Measurements from ENCODE around the gene SH3BGRL2.

DNA sequence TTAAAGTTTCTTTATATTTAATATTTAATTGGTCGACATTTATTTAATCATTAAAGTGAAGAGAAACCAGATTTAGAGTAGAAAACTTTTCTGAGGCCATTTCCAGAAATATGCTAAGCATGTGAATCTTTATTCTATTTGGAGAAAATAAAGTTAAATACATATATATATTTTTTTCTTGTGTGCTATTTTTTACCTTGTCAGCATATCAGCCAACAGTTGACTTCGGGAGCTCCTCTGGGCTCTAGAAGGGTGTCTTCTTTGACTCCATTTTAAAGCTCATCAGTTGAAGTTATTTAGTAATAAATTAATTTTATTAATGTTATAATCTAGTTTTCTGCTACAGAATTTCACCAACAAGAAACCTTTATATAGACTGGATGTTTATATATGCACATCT lies 73.1 kb downstream of the SH3BGRL2 start:
- TF ChIP-seq, protein P1, sequence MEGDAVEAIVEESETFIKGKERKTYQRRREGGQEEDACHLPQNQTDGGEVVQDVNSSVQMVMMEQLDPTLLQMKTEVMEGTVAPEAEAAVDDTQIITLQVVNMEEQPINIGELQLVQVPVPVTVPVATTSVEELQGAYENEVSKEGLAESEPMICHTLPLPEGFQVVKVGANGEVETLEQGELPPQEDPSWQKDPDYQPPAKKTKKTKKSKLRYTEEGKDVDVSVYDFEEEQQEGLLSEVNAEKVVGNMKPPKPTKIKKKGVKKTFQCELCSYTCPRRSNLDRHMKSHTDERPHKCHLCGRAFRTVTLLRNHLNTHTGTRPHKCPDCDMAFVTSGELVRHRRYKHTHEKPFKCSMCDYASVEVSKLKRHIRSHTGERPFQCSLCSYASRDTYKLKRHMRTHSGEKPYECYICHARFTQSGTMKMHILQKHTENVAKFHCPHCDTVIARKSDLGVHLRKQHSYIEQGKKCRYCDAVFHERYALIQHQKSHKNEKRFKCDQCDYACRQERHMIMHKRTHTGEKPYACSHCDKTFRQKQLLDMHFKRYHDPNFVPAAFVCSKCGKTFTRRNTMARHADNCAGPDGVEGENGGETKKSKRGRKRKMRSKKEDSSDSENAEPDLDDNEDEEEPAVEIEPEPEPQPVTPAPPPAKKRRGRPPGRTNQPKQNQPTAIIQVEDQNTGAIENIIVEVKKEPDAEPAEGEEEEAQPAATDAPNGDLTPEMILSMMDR (IDR thresholded peaks at IDR 0.05): no peak
- TF ChIP-seq EZH2 (IDR thresholded peaks at IDR 0.05) (no peak), EZH2phosphoT487 (IDR thresholded peaks at IDR 0.05) (no peak)
